ENCODE measurements around the gene CALCOCO1.

Gene CALCOCO1

DNA sequence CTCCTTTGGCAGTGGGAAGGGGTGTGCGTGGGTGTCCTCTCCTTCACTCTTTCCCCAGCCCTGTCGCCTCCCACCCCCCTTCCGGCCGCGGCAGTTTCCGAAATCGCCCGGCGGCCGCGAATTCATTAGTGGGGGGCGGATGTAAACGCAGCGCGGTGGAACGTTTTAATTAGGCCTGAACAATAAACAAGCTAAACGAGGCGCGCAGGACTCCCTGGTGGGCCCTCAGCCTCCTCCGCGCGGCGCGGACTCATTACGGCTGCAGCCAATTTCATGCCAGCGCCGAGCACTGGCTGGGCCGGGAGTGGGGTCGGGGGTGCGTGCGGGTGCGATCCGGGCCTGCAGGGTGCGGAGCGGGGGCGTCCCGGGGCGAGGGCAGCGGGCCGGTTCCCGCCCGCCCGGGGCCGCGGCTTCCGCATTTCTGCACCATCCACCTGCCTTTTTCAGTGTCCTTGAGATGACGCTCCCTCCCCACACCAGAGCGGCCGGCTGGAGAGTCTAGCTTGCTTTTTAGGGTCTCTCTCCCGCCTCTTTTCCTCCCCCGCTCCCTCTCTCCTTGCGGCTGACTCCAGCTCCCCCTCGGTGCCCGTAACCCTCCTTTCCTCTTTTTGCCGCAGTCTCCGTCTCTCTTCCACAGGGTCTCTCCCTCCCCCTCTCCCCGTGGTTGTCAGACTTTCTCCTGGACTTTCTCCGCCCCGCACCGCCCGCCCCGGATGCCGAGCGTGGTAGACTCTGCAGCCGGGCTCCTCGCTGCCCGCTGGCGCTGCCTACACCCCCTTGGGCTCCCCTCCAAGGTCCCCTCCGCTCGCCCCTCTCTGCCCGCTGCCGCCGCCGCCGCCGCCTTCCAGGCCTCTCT is 24.3 kb upstream of the CALCOCO1 start, which contains the start of gene CISTR:
Gene CISTR, minus strand, starts transcription at position 644 of the 856 bp plus-strand sequence.
- DNase-seq, result no peak

DNA sequence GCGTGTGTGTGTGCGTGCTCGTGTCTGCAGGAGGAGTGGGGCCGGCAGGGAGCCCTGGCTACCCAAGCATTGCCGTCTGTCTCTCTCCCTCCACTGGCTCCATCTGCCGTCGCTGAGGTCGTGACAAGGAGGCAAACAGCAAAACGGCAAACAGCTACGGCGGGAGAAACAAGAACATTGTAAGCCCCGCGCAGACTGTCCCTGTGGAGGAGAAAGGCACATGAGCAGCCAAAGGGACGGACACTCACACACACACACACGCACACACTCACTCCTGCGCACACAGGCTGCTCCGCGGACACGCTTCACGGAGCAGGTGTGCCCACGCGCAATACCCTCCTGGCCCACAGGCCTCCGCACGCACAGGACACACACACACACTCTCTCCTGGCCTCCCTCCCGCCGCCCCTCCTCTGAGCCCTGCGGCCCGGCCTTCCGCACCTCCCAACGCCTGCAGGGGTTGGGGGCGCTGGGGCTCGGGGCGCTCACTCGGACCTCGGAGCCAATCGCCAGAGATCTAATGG is 23.6 kb upstream of the CALCOCO1 start:
- DNase-seq, result no peak

DNA sequence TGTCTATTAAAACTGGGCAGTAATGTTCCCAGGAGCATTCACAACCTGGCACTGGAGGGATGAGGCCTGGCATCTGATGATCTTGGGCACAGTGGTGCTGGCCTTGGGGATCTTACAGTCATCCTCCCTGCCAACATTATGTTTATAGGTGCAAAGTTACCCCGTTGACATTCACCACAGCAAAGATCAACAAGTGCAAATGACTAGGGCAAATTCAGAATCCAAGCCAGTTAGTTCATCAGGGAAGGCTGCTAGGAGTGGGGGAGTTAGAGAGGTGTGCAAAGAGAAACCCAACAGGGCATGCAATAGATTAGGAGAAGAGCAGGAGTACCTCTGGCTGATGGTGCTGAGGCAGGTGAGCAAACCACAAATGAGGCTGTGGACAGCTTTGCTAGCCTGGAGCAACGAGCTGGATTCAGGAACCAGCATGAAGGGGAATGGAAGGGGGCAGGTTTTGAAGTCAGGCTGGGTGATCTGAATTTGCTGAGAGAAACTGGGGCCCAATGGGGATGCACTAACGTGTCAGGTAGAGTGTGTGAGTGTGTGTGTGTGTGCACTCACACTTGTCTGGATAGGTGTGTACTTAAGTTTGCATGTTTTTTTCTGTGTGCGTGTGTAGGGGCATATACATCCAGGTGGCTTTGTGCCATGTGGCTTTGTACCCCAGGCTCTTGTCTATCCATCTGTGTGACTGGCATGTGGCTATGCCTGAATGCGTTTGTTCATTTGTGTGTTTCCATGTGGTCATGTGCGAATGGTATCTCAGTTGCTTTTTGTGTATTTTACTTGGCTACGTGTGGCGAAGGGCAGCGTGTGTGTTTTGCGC is 22.9 kb upstream of the CALCOCO1 start:
- DNase-seq, result no peak

DNA sequence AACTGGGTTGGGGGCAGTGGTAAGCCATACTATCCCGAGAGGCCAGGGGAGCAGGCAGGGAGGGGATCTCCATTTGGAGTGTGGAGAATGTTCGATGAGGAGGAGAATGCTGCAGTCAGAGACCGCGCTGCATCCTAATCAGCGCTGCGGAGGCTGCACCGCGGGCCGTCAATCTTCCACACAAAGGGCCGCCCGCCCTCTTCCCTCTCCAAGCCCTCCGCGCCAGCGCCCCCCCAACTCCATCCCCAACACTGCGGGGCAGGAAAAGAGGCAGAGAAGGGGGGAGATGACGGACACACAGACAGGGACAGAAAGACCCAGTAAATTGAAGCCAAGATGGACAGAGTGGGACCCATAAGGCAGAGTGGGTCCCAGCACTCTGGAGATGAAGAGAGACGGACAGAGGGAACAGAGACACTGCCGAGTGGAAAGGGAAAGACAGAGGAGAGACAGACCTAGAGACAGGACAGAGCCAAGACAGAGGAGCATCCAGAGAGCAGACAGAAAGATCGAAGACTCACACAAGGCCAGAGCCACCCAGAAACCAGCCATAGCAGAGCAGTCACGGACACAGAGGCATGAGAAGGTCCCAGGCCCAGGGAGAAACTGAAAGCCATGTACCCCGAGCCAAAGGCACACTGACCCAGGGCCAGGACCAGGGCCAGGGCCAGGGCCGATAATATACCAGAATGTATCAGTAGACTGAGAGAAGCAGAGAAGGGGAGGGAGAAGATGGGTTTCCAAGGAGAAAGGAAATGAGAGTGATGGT is 21.0 kb upstream of the CALCOCO1 start:
- DNase-seq, result no peak

DNA sequence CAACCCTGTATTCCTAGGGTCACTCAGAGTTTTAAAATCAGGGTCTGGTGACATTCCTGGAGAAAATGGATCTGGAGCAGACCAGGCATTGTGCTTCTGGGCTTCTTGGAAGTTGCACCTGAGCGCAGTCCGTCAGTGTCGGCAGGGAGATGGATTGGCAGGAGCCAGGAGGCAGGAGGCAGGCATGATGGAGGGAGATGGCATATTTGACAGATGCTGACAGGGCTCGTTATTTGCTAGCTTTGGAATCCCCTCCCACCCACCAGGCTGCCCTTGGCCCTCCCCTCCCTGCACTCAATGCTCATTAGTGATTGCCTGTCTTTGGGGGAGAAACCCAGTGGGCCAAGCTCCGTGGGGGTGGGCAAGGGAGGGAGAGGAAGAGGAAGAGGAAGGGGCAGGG is 19.8 kb upstream of the CALCOCO1 start:
- DNase-seq, result no peak

DNA sequence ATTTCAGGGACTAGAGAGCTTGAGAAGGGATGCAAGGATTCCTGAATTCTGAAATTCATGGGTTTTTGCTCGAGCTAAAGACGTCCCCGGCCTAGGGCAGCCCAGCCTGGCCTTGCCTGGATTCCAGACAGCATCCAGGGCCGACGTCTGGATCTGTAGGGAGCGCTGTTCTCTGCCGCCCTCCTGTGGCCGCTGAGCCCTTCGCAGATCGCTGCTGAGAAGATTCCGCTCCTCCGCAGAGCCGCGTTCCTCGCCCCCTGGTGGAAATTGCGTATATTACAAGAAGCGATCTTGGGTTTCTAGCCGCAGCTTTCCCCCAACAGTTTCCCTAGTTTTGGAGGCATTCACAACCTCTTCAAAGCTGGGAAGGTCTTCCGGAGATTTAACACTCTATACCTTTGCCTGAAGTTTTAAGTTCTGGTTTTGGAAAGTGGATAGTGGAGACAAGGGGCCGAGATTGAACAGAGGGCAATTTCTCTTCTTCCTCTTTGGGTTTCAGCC is 19.4 kb upstream of the CALCOCO1 start:
- peak; percentile 84 for DNase-seq

DNA sequence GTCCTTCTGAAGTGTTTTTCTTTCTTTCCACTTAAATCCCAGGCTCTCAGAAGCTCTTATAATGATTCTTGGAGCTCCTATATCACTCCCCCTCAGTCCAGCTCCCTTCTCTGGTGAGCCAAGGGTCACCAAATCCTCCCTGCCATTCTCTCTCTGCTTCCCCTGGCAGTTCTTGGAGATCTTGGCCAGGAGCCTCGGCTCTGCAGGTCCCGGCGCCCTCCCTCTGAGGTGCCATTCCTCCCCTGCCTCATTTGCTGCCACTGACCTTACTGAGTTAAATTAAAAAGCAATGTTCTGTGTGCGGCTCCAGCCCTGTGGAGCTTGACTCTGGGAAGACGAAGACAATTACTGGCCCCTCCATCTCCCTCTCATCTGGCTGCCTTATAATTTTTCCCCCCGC is 17.5 kb upstream of the CALCOCO1 start:
- DNase-seq, result no peak

DNA sequence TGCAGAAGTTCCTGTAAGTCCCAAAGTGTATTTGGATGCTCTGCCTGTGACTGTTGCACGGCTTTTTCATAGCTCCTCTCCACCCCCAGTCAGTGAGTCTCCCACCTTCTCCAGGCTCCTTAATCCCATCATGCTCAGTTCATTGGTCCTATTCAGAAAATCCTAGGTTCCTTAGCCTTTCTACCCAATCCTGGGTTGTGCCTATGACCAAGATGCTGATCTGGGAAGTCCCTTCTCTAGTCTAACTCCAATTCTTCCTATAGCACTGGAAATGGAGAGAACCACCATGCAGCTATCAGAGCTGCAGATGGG is 16.8 kb upstream of the CALCOCO1 start:
- DNase-seq, result no peak

DNA sequence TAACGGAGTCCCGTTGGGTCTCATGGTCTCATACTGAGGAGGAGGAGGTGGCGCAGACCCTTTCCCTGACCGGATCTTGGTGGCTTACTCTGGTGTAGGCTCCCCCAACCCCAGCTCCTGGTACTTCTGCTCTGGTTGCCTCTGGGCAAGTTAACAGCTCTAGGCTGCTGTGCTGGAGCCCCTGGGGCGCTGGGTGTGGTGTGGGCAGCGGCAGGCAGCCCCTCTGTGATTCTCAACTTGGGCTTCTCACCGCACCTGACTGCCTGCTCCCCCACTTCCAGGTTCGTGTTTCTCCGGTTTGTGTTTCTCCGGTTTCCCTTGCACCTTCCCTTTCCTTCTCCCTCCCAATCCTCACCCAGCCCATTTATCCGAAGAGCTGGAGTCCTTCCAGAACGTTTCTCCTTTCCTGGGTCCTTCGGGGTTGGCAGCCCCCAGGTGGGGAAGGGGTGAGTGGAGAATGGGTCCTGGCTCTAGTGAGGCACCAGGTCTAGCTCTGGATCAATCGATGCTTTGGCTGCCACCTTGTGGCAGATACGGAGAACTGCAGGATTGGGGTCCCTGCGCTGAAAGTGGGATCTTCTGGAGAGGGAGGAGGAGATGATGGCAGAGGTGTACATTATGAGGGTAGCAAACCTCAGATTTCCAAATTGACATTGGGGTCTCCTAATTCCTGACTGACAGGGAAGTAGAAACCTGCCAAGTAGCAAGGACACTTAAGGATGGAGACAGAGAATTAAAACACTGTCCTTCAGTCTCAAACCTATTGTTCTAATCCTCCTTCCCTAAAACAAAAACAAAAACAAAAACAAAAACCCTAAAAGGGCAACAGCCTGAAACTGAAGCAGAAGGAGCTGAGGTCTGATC is 16.2 kb upstream of the CALCOCO1 start:
- DNase-seq, result peak; percentile 61

DNA sequence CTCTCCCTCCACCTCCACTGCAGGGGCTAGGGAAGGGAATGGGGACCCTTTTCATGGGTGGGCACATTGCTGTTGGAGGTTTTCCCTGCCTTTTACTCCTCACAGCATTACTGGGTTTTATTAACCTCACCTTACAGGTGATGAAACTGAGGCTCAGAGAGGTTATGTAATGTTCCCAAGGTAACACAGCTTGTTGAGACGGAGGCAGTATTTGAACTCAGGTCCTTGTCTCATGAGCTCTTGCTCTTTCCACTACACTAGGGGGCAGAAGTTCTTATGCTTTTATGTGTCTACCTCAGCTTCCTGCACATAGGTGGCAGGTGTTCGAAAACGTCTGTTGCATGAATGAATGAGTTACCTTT is 12.9 kb upstream of the CALCOCO1 start:
- DNase-seq, result no peak

DNA sequence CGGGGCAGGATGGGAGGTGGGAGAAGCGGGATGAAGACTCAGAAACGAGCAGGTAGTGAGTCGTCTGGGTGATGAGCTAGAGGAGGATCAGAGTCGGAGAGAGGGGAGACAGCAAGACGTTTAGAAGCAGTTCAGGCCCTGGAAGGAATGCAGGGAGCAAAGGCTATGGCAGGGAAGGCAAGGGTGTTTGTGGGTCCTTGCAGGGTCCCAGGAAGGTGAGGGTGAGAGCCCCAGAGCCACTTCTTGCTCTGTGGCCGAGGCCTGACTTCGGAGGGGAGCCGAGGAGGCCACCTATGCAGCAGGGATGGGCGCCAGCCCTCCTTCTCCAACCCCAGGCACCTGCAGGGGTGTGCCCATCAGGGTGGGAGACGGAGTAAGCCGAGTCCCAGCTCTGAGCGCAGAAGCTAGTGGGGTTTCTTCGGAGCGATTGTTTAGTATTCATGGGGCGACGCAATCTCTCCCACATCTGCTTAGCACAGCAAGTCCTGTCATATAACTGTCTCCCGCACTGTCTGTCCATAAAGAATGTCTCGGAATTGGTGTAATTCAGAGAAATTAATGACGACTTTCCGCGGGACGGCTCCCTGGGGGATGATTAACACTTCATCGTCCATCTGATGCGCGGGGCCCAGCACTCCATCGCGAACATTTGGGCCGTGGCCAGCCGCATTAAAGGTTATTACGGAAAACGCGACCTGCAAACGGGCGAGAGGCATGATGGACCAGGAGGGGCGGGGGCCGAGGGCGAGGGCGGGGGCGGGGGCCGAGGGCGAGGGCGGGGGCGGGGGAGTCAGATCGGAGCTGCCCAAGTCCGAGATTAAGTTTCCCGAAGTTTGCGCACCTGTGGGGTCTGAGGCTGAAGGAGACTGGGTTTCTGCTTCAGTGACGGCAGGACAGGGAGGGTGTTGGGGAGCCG is 12.2 kb upstream of the CALCOCO1 start:
- no peak for DNase-seq

DNA sequence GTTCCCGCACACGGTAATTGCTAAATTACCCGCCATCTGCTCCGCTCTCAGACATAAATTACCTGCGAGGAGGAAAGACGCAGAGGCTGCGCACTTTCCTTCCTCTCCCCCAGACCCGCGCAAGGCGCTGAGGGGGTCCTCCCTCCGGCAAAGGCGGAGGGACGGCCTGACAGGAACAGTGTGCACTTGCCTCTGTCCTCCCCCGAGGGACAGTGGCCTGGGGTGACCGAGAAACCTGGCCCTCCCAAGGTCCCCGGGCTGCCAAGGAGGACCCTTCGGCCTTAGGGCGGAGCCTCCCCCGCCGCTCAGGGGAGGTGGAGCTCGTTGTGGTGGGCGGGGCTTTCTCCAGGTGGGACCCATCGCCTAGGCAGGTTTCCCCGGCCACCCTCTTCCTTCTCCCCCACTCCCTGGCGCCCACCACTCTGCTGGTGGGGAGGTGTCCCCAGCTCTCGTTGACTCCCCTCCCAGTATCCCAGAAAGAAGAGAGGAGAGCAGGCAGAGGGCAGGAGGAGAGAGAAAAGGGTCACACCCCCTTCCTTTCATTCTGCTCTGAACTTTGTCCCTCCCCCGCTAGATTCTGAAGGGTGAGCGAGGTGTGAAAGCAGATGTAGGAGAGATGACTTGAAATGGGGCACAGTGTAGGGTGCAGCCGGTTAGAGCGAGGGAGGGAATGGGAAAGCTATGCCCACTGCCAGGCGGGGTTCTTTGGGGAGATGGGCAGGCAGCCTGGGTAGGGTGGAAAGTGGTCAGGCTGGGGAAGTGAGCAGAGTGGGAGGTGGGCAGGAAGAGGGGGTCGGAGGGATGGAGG is 11.4 kb upstream of the CALCOCO1 start:
- DNase-seq, result no peak

DNA sequence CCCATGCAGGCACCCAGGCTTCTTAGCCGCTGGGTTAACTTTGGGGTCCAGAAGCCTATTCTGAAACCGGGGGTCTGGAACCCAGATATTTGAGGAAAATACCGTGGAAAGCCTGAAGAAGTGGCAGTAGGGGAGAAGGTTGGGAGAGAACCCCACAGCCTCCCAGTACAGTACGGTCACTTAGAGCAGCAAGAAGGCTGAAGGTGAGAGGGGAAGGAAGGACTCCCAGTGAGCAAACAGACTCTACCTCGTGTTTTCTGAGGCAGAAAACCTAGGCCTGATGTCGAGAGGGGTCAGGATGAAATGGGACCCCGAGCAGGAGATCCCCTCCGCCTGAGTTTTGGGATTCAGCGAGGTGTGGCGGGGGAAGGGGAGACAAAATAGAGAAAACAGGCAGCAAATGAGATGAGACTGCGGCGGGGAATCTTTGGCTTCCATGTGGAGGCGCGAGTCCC is 10.7 kb upstream of the CALCOCO1 start:
- no peak for DNase-seq

DNA sequence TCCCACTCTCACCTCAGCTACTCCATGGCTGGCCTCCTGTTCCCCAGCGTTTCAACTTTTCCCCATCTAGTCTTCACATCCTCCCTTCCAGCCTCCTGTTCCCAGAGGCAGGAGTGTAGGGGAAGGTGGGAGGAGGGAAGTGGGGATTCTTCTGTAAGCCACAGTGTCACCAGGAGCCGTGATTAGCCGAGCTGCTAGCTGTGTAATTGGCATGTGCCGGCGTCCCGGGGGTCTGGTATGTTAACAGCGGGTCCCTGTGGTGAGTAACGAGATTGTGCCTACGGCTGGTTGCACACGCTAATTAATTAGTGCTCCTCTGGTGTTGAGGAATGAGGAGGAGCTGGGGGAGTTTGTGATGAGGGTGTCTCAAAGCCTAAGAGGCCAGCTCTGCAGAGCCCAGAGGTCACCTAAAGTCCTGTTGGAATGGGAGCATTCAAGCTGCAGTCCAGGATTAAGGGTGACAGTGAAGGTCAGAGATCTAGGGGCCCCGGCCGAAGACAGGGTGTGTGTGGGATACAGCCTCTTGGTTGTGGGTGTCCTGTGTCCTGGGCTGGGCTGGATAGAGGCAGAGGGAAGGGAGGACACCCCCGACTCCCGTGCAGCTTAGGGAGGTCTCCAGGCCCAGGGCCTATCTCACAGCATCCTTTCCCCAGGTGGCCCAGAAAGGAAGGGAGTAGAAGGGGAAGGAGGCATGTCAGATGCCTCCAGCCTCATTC is 10.0 kb upstream of the CALCOCO1 start:
- DNase-seq, result no peak

DNA sequence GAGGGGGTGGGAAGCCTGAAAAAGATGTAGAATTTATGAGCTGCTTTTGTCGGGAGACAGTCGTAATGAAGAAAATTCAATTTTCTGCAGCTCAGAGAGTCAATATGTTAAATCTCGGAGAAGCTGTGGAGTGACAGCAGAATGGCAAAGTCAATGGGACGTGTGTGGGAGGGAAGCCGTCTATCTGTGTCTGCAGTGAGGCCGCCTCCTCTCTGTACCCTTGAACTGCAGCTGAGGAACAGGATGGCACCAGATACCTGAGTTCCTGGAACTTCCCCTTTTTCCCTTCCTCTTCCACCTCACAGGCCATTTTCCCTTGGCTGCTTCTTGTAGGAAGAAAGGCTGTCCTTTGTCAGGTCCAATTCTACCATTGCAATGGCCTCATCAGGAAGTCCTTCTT is 9.3 kb upstream of the CALCOCO1 start:
- no peak for DNase-seq

DNA sequence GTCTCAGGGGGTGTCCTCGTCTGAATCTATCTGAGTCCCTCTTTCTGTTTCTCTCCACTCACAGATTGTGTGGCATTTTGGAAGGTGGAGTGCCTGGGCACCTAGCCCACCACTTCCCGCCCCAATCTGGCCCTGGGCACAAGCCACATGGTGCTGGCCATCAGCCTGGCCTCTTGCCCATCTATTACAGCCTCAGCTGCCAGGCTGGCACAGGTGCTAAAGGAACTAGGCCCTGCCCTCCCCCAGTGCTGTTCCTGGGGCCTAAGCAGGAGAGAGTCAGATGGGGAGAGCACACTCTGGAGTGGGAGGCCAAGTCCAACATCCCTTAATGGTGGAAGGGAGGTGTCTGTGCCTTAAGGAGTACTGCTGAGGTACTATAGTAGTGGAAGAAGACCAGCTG is 8.3 kb upstream of the CALCOCO1 start:
- DNase-seq, result no peak

DNA sequence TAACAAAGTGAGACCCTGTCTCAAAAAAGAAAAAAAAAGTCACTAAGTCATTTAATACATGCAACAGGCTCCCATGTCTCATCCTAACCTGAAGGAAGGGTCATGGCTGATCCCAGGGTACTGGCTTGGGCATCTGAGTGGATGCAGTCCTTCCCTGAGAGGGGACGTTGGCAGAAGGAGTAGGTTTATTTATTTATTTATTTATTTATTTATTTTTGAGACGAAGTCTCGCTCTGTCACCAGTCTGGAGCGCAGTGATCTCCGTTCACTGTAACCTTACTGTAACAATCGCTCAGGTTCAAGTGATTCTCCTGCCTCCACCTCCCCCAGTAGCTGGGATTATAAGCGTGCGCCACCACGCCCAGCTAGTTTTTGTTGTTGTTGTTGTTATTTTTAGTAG is 7.2 kb upstream of the CALCOCO1 start:
- no peak for DNase-seq

DNA sequence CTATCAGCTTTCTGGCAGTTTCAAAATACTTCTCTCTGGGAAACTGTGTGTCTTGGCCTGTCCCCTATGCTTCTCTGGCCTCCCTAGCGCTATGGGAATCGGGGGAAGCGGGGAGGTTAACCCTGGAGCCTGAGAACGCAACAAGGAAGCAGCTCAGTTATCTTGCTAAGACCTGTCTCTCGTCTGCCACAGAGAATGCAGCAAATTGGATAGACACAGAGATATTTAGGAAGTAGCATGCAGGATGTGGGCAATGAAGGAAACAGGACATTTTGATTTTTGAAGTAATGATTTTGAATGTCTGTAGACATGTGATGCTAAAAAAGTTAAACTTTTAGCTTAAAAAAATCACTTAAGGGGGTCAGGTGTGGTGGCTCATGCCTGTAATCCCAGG is 6.6 kb upstream of the CALCOCO1 start:
- DNase-seq, result no peak

DNA sequence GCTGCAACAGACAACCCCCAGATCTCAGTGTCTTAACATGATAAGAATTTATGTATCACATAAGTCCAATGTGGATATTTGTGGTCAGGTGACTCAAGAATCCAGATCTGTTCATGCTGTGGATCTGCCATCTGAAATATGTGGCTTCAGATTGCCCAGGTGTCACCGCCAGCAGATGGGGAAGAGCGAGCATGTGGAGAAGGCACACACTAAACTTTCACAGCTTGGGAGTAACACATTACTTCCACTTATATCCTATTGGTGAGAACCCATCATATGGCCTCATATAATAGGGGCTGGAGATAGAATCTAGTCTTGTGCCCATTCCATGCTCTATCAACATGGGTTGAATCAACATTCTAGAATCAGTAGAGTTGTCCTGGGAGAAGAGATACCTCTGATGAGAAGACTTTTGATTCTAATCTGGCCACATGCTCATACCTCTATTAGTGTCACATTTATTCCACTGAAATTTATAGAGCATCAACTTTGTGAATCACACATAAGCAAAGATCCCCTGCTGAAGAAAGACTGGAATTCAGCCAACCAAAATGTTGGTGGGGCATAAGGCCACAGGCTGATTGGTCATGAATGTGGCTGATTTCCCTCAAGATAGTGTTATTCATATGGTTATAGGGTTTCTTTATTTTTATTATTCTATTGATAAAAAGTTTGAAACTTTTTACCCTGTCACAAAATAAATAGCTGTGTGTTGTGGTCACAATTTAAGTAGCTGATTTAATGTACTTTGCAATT is 6.0 kb upstream of the CALCOCO1 start:
- DNase-seq, result no peak

Measured in stimulated activated CD4-positive, alpha-beta T cell treated with anti-CD3 and anti-CD28 coated beads, Interleukin-1b, Interleukin-23, amount 100 ng/mL, for 48 hours (primary cell).